Activated CD8-positive, alpha-beta memory T cell treated with anti-CD3 and anti-CD28 coated beads for 24 hours (primary cell): ENCODE results near the gene ZNF644.
"Not testable (repeated sequence)": the region's sequence is repeated elsewhere in the genome, so short reads cannot be mapped to it uniquely, and the experiment has no call there.

Source experiments
- DNase-seq: peaks from one replicate; pipeline ENCODE4 v3.0.0-alpha.2; 2020

The ZNF644 gene

DNA sequence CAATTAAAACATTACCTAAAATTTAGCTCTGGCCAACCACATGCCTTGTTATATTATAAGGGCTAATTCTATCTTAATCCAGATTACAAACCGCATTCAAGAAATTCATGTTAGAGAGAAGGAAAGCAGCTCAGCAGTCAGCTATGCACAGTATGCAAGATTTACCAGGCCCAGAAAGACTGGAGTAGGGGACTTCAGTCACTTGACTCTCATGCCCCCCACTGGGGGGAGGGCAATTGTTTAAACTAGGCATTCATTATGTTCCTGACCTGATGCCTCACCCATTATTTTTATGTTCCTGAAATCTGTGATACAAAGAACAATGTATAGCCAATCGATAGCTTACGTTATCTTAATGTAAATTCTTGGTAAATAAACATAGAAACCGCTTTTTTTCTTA, 96.9 kb downstream of the ZNF644 start:
- DNase-seq = no peak

DNA sequence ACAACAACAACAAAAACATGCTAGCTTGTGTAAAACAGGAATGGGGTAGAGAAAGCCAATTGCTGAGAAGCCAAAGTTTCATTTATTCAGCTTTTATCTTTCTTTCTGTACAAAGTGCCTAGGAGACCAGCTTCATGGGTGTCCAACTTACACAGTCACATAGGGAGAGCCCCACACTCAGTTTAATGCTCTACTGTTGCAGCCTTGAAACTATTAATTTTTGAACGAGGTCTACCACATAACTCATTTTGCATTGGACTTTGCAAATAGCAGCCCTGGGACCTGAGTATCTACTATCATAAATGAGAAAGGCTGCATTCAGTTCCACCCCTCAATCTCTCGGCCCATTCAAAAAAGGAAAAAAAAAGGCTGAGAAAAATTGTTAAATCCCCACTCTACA, 98.8 kb downstream of the ZNF644 start:
- no peak for DNase-seq

DNA sequence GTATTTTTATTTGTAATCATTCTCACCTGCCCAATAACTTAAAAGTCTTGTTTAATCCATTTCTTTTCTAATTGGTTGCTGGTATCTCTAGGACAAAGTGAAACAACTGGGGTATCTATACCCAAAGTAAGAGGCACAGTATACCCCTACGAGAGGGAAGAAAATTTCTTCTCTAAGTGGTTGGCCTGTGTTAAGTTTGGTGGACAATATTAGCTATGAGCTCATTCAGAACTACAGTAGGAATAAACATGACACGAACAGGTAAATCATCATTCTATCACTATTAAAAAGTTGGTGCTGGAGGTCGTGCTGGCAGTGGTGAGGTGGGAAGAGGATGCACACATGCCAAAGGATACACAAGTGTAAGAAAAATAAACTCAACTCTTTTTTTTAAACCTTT, 99.6 kb downstream of the ZNF644 start:
- no peak for DNase-seq

DNA sequence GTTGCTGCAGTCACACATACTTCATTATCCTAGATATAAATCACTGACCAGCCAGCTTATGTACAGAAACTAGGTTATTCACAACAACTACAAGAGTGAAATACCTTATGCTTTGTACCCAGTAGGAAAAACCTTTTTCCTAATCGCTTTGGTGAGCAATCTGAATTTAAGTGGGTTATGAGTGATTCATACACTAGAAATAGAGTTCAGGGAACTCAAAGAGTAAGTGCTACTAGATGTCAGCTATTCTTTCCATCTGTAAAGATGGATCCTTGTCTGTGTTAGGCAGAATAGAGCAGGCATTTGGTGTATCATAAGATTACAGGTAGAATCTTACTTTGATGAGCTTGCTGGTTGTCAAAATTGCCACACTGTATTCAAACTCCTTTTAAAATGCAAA, 101.9 kb downstream of the ZNF644 start:
- DNase-seq = no peak

DNA sequence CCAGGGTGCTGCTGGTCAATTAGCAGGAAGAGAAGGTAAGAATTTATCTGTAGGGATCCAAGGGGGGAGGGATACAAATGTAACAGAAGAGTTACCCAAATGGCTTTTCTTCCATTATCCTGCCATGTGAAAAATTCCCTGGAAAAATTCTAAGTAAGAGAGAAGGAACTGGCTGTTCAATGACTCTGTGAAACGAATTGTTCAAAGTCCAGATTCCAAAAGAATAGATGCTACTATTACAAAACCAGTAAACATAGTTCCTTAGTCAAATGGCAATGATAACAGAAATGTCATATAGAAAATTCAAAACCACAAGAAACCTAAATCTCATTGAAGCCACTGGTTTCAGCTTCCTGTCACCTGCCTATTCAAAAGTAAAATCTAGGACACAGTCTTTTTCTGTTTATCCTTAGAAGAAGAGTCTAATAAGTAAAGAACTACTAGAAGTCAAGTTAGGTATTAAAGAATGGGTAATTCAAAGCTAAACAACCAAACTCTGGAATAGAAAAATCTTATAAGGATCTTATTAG, 102.6 kb downstream of the ZNF644 start:
- no peak for DNase-seq

DNA sequence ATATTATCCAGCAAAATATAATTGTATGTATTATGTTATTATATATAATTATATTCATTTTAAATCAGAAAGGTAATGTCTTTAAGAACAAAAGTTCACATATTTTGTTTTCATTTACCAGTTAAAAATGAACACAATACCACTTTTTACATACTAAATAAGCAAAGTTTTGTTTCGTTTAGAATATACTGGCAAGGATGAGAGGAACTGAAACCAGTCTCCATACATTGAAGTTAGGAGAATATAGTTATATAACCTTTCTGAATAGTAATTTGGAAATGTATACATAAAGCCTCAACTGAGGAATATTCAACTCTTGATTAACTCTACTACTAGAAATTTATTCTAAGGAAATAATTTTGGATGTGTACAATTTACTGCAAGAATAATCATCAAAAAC, 110.5 kb downstream of the ZNF644 start:
- DNase-seq = no peak

DNA sequence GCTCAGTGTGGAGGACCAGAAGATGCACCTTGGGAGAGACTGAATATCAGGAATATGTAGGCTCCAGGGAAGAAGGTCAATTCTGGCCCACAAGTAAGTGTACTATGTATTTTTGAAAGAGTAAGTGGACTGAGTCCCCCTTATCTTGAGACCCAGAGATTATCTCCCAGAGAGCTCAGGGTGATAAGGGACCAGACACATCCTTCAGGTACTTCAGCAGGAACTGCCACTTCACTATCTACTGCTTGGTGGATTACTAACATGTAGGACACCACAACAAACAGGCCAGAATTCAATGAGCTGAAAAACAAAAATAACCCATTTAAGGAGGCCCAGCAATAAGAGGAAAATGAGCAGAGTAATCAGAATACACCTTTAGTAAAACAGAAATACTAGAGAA, 119.2 kb downstream of the ZNF644 start:
- DNase-seq = no peak

DNA sequence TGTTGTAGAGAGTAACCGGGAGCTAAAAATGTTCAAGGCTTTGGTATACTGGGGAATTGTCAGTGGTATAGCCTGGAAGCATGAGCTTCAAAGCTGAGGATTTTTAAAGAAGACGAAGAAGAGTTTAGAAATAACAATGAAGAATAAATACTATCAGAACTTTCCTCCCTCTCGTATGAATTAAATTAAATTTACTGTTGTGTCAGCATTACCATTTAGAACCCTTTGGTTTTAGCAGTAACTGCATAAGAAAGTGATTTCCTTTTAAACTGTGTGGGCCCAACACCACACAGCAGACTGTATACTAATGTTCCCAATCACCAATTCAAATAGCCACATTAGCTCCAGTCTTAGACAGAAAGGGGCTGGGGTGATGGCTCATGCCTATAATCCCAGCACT, 122.6 kb downstream of the ZNF644 start:
- no peak for DNase-seq

DNA sequence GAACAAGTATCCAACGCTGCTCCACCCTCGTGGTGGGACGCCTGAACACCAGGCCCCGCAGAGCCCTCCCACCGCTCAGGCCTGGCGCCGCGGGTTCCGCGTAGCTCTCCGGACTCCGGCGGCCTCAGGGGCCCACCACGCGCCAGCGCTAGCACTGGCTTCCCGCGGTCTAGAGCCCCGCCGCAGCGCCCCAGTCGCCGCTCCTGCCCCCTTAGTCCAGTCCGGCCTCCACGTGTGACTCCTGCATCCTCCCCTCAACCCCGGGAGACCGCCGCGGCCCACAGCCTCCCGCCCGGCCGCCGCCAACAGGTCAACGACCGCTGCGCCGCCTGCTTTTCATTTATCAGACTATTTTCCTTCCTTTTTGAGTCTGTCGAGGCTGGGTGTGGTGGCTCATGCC, 128.2 kb downstream of the ZNF644 start:
- DNase-seq = not testable (repeated sequence)

DNA sequence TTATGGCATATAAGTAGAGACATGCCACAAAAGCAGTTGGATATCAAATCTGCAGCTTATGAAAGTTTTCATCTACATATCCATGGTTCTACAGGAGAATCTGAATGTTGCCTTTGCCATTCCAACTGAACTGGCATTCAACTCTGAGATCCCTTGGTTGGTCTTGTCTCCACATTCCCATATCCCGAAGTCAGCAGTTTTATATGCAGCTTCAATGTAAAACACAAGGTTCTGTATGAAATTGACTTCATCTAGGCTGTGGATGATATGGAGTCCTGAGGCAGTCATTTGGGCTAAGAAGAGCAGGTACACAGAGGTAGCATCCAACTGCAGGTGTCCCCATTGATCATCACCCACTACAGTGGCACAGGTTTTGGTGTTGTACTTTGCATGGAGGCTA, 129.0 kb downstream of the ZNF644 start:
- not testable (repeated sequence) for DNase-seq

DNA sequence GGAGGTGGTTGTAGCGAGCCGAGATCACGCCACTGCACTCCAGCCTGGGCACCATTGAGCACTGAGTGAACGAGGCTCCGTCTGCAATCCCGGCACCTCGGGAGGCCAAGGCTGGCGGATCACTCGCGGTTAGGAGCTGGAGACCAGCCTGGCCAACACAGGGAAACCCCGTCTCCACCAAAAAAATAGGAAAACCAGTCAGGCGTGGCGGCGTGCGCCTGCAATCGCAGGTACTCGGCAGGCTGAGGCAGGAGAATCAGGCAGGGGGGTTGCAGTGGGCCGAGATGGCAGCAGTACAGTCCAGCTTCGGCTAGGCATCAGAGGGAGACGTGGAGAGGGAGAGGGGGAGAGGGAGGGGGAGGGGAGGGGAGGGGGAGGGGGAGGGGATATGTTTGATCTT, 129.6 kb downstream of the ZNF644 start:
- not testable (repeated sequence) for DNase-seq

DNA sequence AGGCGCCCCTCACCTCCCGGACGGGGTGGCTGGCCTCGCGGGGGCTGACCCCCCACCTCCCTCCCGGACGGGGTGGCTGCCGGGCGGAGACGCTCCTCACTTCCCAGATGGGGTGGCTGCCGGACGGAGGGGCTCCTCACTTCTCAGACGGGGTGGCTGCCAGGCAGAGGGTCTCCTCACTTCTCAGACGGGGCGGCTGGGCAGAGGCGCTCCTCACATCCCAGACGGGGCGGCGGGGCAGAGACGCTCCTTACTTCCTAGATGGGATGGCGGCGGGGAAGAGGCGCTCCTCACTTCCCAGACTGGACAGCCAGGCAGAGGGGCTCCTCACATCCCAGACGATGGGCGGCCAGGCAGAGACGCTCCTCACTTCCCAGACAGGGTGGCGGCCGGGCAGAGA, 130.1 kb downstream of the ZNF644 start:
- DNase-seq = not testable (repeated sequence)

DNA sequence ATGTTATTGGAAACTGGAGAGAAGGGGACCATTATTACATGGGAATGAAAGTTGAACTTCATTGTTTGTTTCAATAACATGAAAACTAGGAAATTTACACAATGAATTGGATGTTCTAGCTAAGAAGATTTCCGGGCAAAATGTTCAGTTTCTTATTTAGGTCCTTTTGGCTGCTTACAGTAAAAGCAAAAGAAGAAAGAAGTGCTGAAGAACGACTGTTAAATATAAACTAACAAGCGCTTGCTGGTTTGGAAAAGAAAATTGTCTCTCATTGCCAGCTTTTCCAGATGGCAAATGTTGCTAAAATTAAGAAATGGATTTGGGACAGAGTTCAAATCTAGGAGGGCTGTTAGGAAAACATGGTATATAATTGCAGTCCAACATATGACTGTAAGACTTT, 139.6 kb downstream of the ZNF644 start:
- DNase-seq = no peak

DNA sequence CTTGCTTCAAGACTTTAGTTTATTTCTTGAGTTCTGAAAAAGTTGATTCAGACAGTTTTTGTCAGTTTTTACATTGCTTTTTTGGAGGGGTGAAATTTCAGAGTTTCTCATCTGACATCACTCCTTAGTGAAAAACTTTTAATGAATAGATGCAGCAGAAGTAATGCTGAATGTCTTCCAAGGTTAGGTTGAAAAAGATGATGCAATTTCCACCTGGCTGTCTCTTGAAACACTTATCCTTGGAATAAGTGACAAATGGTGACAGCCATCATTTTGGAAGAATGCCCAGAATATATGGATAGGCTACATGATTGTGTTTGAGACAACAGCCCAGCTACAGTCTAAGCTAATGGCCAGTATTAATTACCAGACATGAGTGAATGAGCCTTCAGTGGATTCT, 140.8 kb downstream of the ZNF644 start:
- no peak for DNase-seq

DNA sequence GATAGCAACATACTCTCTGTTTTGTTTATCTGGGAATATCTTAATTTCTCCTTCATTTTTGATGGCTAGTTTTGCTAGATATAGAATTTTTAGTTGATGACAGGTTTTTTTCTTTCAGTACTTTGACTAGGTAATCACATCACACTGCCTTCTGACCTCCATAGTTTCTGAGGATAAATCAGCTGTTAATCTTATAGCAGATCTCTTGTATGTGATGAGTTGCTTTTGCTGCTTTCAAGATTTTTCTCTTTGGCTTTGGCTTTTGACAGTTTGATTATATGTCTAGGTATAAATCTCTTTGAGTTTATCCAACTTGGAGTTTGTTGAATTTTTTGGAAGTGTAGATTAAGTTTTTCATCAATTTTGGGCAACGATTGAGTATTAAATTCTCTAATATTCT, 142.6 kb downstream of the ZNF644 start:
- no peak for DNase-seq

DNA sequence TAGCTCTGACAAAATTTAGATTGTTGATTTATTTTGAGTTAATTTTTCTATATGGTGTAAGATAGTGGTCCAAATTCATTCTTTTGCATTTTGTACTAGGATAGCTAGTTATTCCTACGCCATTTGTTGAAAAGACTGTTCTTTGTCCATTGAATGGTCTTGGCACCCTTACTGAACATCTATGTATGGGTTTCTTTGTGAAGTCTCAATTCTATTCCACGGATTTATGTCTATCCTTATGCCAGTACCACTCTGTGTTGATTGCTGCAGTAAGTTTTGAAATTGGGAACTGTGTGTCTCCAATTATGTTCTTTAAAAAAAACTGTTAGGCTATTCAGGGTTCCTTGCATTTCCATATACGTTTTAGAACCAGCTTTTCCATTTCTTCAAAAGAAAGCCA, 145.7 kb downstream of the ZNF644 start:
- no peak for DNase-seq
